ENCODE measurements around the gene MS4A7.

DNA sequence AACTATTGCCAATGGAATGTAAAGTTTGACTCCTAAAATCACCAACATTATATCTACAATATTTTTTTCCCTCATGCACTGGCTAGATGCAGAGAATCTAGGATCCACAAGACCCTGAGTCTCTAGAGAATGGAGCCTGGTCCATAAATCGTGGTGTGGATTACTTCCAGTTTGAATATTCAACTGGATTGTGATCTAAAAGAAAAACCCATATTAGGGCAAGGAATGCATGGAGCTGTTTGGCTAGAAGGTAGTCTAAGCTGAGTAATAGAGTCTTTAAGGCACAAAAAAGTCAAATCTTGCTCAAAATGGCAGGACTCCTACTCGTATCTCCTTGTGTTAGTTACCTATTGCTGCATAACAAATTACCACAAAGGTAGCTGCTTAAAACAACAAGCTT lies 41.7 kb downstream of the MS4A7 start:
- no peak for TF ChIP-seq POLR2A (IDR thresholded peaks at IDR 0.05)
- TF ChIP-seq, protein P1, sequence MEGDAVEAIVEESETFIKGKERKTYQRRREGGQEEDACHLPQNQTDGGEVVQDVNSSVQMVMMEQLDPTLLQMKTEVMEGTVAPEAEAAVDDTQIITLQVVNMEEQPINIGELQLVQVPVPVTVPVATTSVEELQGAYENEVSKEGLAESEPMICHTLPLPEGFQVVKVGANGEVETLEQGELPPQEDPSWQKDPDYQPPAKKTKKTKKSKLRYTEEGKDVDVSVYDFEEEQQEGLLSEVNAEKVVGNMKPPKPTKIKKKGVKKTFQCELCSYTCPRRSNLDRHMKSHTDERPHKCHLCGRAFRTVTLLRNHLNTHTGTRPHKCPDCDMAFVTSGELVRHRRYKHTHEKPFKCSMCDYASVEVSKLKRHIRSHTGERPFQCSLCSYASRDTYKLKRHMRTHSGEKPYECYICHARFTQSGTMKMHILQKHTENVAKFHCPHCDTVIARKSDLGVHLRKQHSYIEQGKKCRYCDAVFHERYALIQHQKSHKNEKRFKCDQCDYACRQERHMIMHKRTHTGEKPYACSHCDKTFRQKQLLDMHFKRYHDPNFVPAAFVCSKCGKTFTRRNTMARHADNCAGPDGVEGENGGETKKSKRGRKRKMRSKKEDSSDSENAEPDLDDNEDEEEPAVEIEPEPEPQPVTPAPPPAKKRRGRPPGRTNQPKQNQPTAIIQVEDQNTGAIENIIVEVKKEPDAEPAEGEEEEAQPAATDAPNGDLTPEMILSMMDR (IDR thresholded peaks at IDR 0.05), result no peak

All from testis (tissue), 2 donors.